ENCODE measurements around the gene ZNF831. TPM values are rescaled to one million over a fixed set of nuclear protein-coding genes. Genes with fewer than 3 reads are reported as not detected.

The ZNF831 gene
- polyA plus RNA-seq, 1 of the 3 experiments (the other 2 are of a cell fraction), result not detected

GRCh38 chr20:59152559-59153354, 10.9 kb upstream of the ZNF831 start:
- DNase-seq, result no peak
- H3K9ac ChIP-seq, result no peak overlapping the region
- no peaks in the 10 kb centered on the region for H3F3A ChIP-seq (replicated peaks; ENCODE audit: insufficient read depth)
- WGBS (ENCODE audit: low lambda C conversion rate), result 39% methylated on average over 7 of the region's 8 CpGs
- CTCF ChIA-PET, result no interaction called here
- H4K20me1 ChIP-seq (ENCODE audit: insufficient read depth), result no peaks in the 10 kb centered on the region
- H3K36me3 ChIP-seq (replicated peaks in 1 of 2; ENCODE audit: control insufficient read depth in 1 of 2, insufficient read depth in 2 of 2, low read length in 1 of 2), result no peaks in the 10 kb centered on the region
- no peaks in the 10 kb centered on the region for H3K9me3 ChIP-seq
- no peaks in the 10 kb centered on the region; the same call in 1 of the 2 replicates for H3K27me3 ChIP-seq (ENCODE audit: insufficient read depth)
- H3K79me2 ChIP-seq (ENCODE audit: insufficient read depth), result no peaks in the 10 kb centered on the region
- H3K27ac ChIP-seq (ENCODE audit: low read depth in 2 of 2, low read length in 1 of 2), result no peak overlapping the region
- no peak overlapping the region for H2AFZ ChIP-seq (ENCODE audit: low read depth)
- H3K4me1 ChIP-seq (ENCODE audit: control insufficient read depth in 1 of 2, insufficient read depth in 2 of 2, low read depth in 1 of 2, low read length in 1 of 2), result no peaks in the 10 kb centered on the region; a peak in 1 of 4 replicates
- H3K4me3 ChIP-seq (ENCODE audit: low read depth in 2 of 2, low read length in 1 of 2), result no peak overlapping the region
- TF ChIP-seq CHD2 (IDR thresholded peaks at IDR 0.05; ENCODE audit: low read length, partially characterized antibody) (no peak), PBX3 (IDR thresholded peaks at IDR 0.05) (no peak), MAX (IDR thresholded peaks at IDR 0.05; ENCODE audit: low read depth) (no peak), CTCF (IDR thresholded peaks at IDR 0.05) (no peak), POLR2AphosphoS5 (IDR thresholded peaks at IDR 0.05; ENCODE audit: low read depth, low read length) (no peak), SMC3 (IDR thresholded peaks at IDR 0.05; ENCODE audit: low read depth, low read length) (no peak), NFIC (IDR thresholded peaks at IDR 0.05; ENCODE audit: borderline replicate concordance) (no peak), SIN3A (IDR thresholded peaks at IDR 0.05; ENCODE audit: borderline replicate concordance, low read depth, low read length) (no peak), MXI1 (IDR thresholded peaks at IDR 0.05; ENCODE audit: low read depth, low read length) (no peak), TAF1 (IDR thresholded peaks at IDR 0.05; ENCODE audit: borderline replicate concordance, low read depth, low read length) (no peak), EZH2phosphoT487 (IDR thresholded peaks at IDR 0.05; ENCODE audit: borderline replicate concordance, low read depth) (no peak), USF1 (IDR thresholded peaks at IDR 0.05; ENCODE audit: borderline replicate concordance, low read depth) (no peak), FOXM1 (IDR thresholded peaks at IDR 0.05; ENCODE audit: low read depth) (no peak), FOXJ3 (CRISPR knock-in tag; IDR thresholded peaks at IDR 0.05) (no peak), ZBTB33 (IDR thresholded peaks at IDR 0.05; ENCODE audit: borderline replicate concordance, low read depth) (no peak), TEAD4 (IDR thresholded peaks at IDR 0.05; ENCODE audit: borderline replicate concordance, insufficient read depth) (no peak)
- H3K4me2 ChIP-seq, result no peak overlapping the region
- POLR2A ChIA-PET, result no interaction called here
- H3K9me2 ChIP-seq, result no peaks in the 10 kb centered on the region
